H1 (cell line): ENCODE data around the gene MAPK8IP2. TPM values are rescaled to one million over a fixed set of nuclear protein-coding genes. Genes with fewer than 3 reads are reported as not detected.

ENCODE experiments used
- GABPA ChIP-seq: IDR thresholded peaks from 2 replicates; pipeline ENCODE4 v1.6.1; 2011; ENCODE audit warnings: mild to moderate bottlenecking, low read length, moderate library complexity, borderline replicate concordance; ENCODE audit not compliant: insufficient read depth
- ZNF274 ChIP-seq: IDR thresholded peaks from 2 replicates; pipeline ENCODE4 v1.7.0; 2012; ENCODE audit warnings: low read length, borderline replicate concordance; ENCODE audit errors: extremely low read depth
- polyA plus RNA-seq, 7 experiments: library from polyadenylated mRNA; depleted of rRNA in 3 of 7; stranded (reverse) in 5 of 7; unstranded in 2 of 7; fragments of >200 nt in 5 of 7; fragments of 200-250 nt in 2 of 7; gene quantifications; 1 replicate in 5 of 7; 2 replicates in 1 of 7; 4 replicates in 1 of 7; pipeline versions ENCODE4 v1.2.1 to v1.2.3, GENCODE V29; 2011 to 2013; ENCODE audit warnings: missing spikeins in 2 of 7, mixed read lengths in 2 of 7
- total RNA-seq: library from RNA; stranded (reverse); fragmentation: NEBNext Ultra II Directional; extraction: Animal tissue kit (Norgen Biotek cat#: 25700); gene quantifications from 2 replicates; pipeline ENCODE4 v1.2.1, GENCODE V29; 2021

Gene MAPK8IP2
- total and polyA plus RNA-seq, 2 of the 8 experiments (the other 6 are each of a cell fraction or from before 2014, with no cell fraction given): 1.5 to 5.5 TPM

DNA sequence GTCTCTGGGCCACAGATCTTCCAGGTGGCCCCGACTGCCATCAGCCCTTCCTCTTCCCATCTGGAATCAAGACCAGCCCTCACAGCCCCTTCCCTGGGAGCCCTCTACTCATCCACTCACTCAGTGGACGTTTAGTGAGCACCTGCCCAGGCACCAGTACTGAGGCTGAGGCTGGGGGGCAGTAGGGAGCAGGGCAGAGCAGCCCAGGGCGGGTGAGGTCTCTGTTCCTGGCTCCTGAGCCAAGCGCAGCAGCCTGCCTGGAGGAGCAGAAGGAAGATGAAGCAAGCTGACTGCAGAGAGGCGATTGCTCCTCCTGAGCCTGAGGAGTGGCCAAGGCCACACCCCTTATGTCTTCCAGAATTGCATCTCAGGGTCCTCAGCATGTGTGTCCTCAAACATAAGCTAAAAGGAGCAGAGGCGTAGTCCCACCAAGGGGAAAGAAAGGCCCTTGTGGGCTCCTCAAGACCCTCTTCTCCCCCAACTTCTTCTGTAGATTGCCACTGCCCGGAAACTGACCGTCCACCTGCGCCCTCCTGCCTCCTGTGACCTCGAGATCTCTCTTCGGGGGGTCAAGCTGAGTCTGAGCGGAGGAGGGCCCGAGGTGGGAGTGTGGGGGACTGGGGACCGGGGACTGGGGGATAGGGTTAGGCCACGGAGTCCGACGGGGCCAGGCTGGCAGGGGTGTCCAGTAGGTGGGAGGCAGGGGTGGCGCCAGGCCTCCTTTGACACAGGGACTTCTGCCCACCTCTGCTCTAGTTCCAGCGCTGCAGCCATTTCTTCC, 5.8 kb downstream of the MAPK8IP2 start (continued):
- TF ChIP-seq GABPA: no peak
- TF ChIP-seq ZNF274: no peak
